ENCODE measurements around the gene SLC6A1.

Gene SLC6A1

DNA sequence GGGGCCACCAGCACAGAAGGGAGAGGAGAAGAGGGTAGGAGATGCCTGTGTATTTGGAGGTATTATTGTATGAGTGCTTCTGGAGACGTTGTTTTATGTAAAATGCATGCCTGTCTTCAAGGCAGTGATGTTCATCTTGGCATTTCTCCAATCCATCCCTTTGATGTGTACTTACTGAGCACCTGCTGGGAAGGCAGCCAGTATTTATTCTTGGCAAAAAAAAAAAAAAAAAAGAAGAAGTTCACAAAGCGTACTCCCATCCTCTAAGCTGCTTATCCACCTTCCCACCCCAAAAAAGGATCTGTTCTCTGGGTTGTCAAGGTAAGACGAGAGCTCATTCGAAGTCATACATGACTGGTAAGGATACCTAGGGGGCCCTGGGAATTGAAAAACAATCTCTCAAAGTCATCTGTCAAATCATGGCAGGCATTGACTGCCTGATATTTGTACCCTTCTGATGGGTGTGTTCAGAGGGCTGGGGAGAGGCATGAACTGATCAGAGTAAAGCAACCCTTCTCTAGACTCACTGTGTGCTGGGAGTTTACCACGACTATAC, 30.0 kb upstream of the SLC6A1 start:
- no peaks in the 10 kb centered on the region for H3K27me3 ChIP-seq
- DNase-seq, result no peak
- no peaks in the 10 kb centered on the region for H3K36me3 ChIP-seq
- H3K4me3 ChIP-seq (ENCODE audit: low read depth, low read length), result no peak overlapping the region
- TF ChIP-seq, protein P1, sequence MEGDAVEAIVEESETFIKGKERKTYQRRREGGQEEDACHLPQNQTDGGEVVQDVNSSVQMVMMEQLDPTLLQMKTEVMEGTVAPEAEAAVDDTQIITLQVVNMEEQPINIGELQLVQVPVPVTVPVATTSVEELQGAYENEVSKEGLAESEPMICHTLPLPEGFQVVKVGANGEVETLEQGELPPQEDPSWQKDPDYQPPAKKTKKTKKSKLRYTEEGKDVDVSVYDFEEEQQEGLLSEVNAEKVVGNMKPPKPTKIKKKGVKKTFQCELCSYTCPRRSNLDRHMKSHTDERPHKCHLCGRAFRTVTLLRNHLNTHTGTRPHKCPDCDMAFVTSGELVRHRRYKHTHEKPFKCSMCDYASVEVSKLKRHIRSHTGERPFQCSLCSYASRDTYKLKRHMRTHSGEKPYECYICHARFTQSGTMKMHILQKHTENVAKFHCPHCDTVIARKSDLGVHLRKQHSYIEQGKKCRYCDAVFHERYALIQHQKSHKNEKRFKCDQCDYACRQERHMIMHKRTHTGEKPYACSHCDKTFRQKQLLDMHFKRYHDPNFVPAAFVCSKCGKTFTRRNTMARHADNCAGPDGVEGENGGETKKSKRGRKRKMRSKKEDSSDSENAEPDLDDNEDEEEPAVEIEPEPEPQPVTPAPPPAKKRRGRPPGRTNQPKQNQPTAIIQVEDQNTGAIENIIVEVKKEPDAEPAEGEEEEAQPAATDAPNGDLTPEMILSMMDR (IDR thresholded peaks at IDR 0.05; ENCODE audit: low read depth, low read length), result no peak
- H3K4me1 ChIP-seq, result no peaks in the 10 kb centered on the region
- H3K9me3 ChIP-seq, result no peaks in the 10 kb centered on the region

DNA sequence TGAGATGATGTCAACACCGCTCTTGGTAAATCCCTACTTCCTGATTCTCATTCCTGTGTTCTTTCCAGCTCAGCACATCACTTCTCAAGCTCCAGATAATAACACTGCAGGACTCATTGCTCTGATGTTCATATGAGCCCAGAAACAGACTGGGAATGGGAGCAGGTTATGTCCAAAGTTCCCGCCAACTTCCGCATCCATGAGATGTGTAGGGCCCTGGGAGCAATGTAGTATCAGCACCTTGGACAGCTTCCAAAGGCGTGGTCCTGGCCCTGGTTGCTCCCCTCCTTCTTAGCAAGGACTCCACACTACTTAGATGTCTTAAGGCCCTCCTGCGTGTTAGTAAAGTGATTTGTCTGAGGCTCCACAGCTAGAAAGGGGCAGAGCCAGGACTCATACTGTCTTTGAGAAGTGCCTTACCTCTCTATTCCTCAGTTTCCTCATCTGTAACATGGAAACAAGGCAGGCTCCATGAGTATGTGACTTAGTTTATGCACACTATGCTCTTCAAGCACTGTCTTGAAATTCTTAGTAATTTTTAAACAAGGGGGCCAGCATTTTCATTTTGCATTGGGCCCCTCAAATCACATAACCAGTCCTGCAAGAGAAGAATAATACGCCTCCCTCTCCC, 27.9 kb upstream of the SLC6A1 start:
- DNase-seq, result no peak
- no peaks in the 10 kb centered on the region for H3K4me1 ChIP-seq

DNA sequence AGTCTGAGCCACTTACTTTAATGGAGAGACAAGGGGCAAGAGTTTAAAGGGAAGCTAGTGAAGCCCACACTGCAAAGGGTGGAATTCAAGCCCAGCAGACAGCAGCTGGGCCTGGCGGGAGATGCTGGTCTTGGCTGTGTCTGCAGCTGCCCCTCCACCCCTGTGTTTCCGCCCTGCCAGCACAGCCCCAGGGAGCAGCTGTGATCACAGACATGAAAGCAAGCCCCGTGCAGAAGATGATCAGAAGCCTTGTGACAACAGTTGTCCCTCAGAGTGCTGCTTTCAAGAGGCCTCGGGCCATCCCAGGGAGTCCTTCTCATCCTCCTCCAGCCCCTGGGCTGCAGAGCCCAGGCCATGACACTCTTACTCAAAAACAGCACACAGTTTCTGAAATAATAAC, 24.1 kb upstream of the SLC6A1 start:
- no peaks in the 10 kb centered on the region for H3K36me3 ChIP-seq
- TF ChIP-seq, protein P1 (IDR thresholded peaks at IDR 0.05; ENCODE audit: low read depth, low read length), result no peak
- no peaks in the 10 kb centered on the region for H3K4me1 ChIP-seq
- DNase-seq, result peak; percentile 43
- no peak overlapping the region for H3K4me3 ChIP-seq (ENCODE audit: low read depth, low read length)
- H3K9me3 ChIP-seq, result no peaks in the 10 kb centered on the region
- no peaks in the 10 kb centered on the region for H3K27me3 ChIP-seq

More for the DNA sequence above, 27.9 kb upstream of the SLC6A1 start:
- Histone ChIP-seq H3K9me3 (no peaks in the 10 kb centered on the region), H3K36me3 (no peaks in the 10 kb centered on the region), H3K4me3 (ENCODE audit: low read depth, low read length) (no peak overlapping the region), H3K27me3 (no peaks in the 10 kb centered on the region)
- TF ChIP-seq, protein P1 (IDR thresholded peaks at IDR 0.05; ENCODE audit: low read depth, low read length), result no peak

DNA sequence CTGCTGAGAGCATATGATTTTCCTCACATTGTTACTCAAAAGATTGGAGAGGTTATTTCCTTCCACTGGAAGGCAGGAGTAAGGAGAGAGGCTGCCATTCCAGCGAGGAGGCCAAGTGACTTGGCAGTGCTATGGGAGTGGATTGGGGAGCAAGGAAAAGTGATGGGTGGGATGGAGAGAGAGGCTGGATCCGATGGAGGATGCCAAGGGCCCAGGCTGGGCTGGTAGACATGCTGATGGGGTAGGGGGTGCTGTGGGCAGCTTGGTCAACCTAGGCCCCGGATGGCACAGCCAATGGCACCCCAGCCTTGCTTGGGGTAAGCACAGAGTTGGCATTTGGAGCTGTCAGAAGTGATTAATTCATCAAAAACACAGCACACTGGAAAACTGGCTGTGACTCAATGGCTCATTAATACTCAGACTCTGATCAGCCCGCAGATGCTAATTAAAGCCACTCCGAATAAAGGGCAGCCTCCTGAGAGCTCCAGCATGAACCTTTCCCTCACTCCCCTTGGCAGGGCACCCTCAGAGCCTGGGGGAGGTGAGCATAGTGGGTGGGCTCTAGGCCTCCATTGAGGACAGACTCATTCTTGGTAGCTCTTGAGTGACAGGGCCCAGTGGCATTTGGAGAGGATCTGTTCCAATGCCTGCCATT, 22.1 kb upstream of the SLC6A1 start:
- Histone ChIP-seq H3K4me1 (no peaks in the 10 kb centered on the region), H3K4me3 (ENCODE audit: low read depth, low read length) (no peak overlapping the region), H3K36me3 (no peaks in the 10 kb centered on the region), H3K27me3 (no peaks in the 10 kb centered on the region), H3K9me3 (no peaks in the 10 kb centered on the region)
- TF ChIP-seq, protein P1 (IDR thresholded peaks at IDR 0.05; ENCODE audit: low read depth, low read length), result no peak
- no peak for DNase-seq

DNA sequence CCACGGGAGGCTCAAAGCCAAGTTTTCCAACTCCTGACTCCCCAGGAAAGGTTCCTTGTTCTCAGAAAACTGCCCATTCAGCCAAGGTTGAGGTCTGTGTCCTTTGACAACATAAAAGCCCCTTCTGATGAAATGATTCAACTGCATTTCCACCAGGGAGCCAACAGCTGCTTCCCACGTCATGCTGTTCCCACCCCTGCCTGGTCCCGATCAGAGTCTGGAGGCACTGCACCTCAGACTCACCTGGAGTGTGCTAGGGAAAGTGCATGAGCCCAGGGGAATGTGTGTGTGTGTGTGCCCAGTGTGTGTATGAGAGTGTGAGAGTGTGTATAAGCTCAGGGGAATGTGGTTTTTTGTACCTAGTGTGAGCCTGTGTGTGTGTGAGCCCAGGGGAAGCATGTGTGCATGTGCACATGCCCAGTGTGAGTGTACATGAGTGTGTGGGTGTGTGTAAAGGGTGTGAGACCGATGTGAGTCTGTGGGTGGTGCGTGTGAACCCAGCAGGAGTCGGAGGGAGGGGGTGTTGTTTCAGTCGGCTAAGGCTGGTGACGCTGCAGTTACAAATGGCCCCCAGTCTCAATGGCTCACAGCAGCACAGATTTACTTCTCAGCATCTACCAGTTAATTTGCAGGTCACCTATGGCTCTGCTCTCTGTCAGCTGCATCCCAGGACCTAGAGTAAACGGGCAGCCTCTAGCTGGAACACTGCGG, 20.3 kb upstream of the SLC6A1 start:
- Histone ChIP-seq H3K4me1 (no peaks in the 10 kb centered on the region), H3K4me3 (ENCODE audit: low read depth, low read length) (no peak overlapping the region), H3K36me3 (no peaks in the 10 kb centered on the region), H3K9me3 (no peaks in the 10 kb centered on the region), H3K27me3 (no peaks in the 10 kb centered on the region)
- no peak for DNase-seq
- TF ChIP-seq, protein P1 (IDR thresholded peaks at IDR 0.05; ENCODE audit: low read depth, low read length), result no peak

Measured in BE2C (cell line).